ENCODE measurements around the gene ADRA2B.

DNA sequence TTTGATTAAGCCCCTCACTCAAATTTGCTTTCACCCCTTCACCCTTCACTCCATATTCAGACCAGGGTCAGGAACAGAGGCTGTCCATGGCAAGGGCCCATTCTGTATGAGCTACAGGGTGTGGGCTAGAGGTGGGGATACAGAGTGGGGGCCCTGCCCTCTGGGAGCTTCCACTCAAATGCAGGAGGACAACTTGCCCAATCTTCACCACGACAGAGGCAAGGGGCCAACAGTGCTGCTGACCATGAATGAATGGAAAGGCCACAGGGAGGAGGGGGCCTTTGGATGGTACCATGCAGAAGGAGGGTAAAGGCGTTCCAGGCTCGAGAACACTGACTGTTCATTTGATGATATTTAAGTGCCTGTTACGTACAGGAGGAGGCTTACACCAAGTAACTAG, 22.8 kb downstream of the ADRA2B start:
- TF ChIP-seq CTCF (IDR thresholded peaks at IDR 0.05) (no peak), POLR2AphosphoS5 (IDR thresholded peaks at IDR 0.05) (no peak), POLR2A (IDR thresholded peaks at IDR 0.05) (no peak), EP300 (IDR thresholded peaks at IDR 0.05; ENCODE audit: low read depth) (no peak)
